ENCODE results near the gene ANKLE2. TPM values are rescaled to one million over a fixed set of nuclear protein-coding genes. Genes with fewer than 3 reads are reported as not detected.
A peak's percentile ranks its signal among the peaks of the same experiment; 100 is the strongest.

ANKLE2 gene
- polyA plus RNA-seq, 1 of the 3 experiments (the other 2 are of a cell fraction) = 55.1 TPM

DNA sequence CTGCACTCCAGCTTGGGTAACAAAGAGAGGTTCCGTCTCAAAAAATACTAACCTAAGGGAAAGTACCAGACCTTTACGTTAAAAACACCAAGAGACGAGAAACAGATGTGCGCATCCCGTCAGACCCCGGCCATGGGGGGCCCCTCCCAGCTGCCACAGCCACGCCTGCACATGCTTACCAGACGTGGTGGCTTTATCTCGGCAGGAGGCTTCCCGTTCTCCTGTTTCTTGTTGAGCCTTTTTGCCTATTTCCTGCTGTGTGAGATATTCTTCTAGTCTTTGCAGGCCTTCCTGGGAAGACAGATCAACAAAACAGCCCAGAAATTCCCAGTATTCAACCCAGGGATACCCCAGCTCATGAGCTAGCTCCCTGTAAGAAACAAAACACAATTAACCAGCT lies 27.4 kb downstream of the ANKLE2 start:
- H3K9ac ChIP-seq = no peak overlapping the region
- H3K4me1 ChIP-seq (ENCODE audit: control insufficient read depth in 1 of 2, insufficient read depth in 2 of 2, low read depth in 1 of 2, low read length in 1 of 2) = peaks cover 0 to 4% of the 10 kb centered on the region in 2 experiments; a peak in 1 of 4 replicates
- H3K4me3 ChIP-seq (ENCODE audit: low read depth in 2 of 2, low read length in 1 of 2) = no peak overlapping the region
- H3K27ac ChIP-seq (ENCODE audit: low read depth in 2 of 2, low read length in 1 of 2) = peak overlapping the region in 1 of 2 experiments; percentile 66; a peak in 2 of 4 replicates
- peaks cover 45 to 60% of the 10 kb centered on the region in 2 experiments for H3K36me3 ChIP-seq (replicated peaks in 1 of 2; ENCODE audit: control insufficient read depth in 1 of 2, insufficient read depth in 2 of 2, low read length in 1 of 2)
- CTCF ChIA-PET = interaction anchor here (0.6 kb wide), 2 partner anchors 18 to 34 kb away, joined by 3 read pairs; no protein-coding TSS in a partner anchor
- no peak for TF ChIP-seq POLR2AphosphoS5 (IDR thresholded peaks at IDR 0.05; ENCODE audit: low read depth, low read length)
- no peaks in the 10 kb centered on the region for H3K9me2 ChIP-seq
- peak; percentile 76 for DNase-seq
- H3F3A ChIP-seq (replicated peaks; ENCODE audit: insufficient read depth) = peaks cover 23% of the 10 kb centered on the region
- no peak overlapping the region for H2AFZ ChIP-seq (ENCODE audit: low read depth)
- WGBS (ENCODE audit: low lambda C conversion rate) = 82% methylated on average over 10 of the region's 10 CpGs
- peaks cover 10% of the 10 kb centered on the region; the same call in 1 of the 2 replicates for H3K79me2 ChIP-seq (ENCODE audit: insufficient read depth)
- no peaks in the 10 kb centered on the region for H3K27me3 ChIP-seq (ENCODE audit: insufficient read depth)
- H3K9me3 ChIP-seq = no peaks in the 10 kb centered on the region
- H4K20me1 ChIP-seq (ENCODE audit: insufficient read depth) = peaks cover 8% of the 10 kb centered on the region; the same call in 1 of the 2 replicates
- POLR2A ChIA-PET = no interaction called here
- no peak overlapping the region for H3K4me2 ChIP-seq

GRCh38 chr12:132731574-132731973 lies 30.1 kb downstream of the ANKLE2 start:
- Histone ChIP-seq H3F3A (replicated peaks; ENCODE audit: insufficient read depth) (peaks cover 19% of the 10 kb centered on the region), H3K27ac (ENCODE audit: low read depth in 2 of 2, low read length in 1 of 2) (no peak overlapping the region), H2AFZ (ENCODE audit: low read depth) (no peak overlapping the region), H3K9ac (no peak overlapping the region), H3K4me1 (ENCODE audit: control insufficient read depth in 1 of 2, insufficient read depth in 2 of 2, low read depth in 1 of 2, low read length in 1 of 2) (peaks cover 0 to 4% of the 10 kb centered on the region in 2 experiments; a peak in 1 of 4 replicates), H3K9me2 (no peaks in the 10 kb centered on the region), H3K9me3 (no peaks in the 10 kb centered on the region), H3K79me2 (ENCODE audit: insufficient read depth) (peaks cover 17% of the 10 kb centered on the region; the same call in 1 of the 2 replicates), H3K36me3 (replicated peaks in 1 of 2; ENCODE audit: control insufficient read depth in 1 of 2, insufficient read depth in 2 of 2, low read length in 1 of 2) (peaks cover 47 to 67% of the 10 kb centered on the region in 2 experiments), H4K20me1 (ENCODE audit: insufficient read depth) (peaks cover 12% of the 10 kb centered on the region; the same call in 1 of the 2 replicates), H3K27me3 (ENCODE audit: insufficient read depth) (no peaks in the 10 kb centered on the region), H3K4me3 (ENCODE audit: low read depth in 2 of 2, low read length in 1 of 2) (no peak overlapping the region), H3K4me2 (no peak overlapping the region)
- ChIA-PET POLR2A (no interaction called here), CTCF (no interaction called here)
- TF ChIP-seq SIN3A (IDR thresholded peaks at IDR 0.05; ENCODE audit: borderline replicate concordance, low read depth, low read length) (no peak), ELF1 (IDR thresholded peaks at IDR 0.05) (no peak), USF2 (IDR thresholded peaks at IDR 0.05; ENCODE audit: borderline replicate concordance, low read depth, low read length) (no peak), CHD2 (IDR thresholded peaks at IDR 0.05; ENCODE audit: low read length, partially characterized antibody) (no peak), TEAD4 (IDR thresholded peaks at IDR 0.05; ENCODE audit: borderline replicate concordance, insufficient read depth) (no peak), ZBTB33 (IDR thresholded peaks at IDR 0.05; ENCODE audit: borderline replicate concordance, low read depth) (no peak), RAD21 (IDR thresholded peaks at IDR 0.05; ENCODE audit: low read length) (no peak), TCF12 (IDR thresholded peaks at IDR 0.05) (no peak), FOXM1 (IDR thresholded peaks at IDR 0.05; ENCODE audit: low read depth) (no peak), NRF1 (IDR thresholded peaks at IDR 0.05; ENCODE audit: low read depth, low read length) (no peak), GABPA (IDR thresholded peaks at IDR 0.05; ENCODE audit: low read depth) (no peak), FOSL2 (IDR thresholded peaks at IDR 0.05; ENCODE audit: borderline replicate concordance, low read depth) (no peak), POLR2AphosphoS5 (IDR thresholded peaks at IDR 0.05; ENCODE audit: low read depth, low read length) (no peak), RFX5 (IDR thresholded peaks at IDR 0.05; ENCODE audit: low read length) (no peak), YY1 (IDR thresholded peaks at IDR 0.05; ENCODE audit: low read depth) (no peak), EZH2phosphoT487 (IDR thresholded peaks at IDR 0.05; ENCODE audit: borderline replicate concordance, low read depth) (no peak), MEF2A (IDR thresholded peaks at IDR 0.05; ENCODE audit: borderline replicate concordance, low read depth) (no peak)
- TF ChIP-seq, protein P1, sequence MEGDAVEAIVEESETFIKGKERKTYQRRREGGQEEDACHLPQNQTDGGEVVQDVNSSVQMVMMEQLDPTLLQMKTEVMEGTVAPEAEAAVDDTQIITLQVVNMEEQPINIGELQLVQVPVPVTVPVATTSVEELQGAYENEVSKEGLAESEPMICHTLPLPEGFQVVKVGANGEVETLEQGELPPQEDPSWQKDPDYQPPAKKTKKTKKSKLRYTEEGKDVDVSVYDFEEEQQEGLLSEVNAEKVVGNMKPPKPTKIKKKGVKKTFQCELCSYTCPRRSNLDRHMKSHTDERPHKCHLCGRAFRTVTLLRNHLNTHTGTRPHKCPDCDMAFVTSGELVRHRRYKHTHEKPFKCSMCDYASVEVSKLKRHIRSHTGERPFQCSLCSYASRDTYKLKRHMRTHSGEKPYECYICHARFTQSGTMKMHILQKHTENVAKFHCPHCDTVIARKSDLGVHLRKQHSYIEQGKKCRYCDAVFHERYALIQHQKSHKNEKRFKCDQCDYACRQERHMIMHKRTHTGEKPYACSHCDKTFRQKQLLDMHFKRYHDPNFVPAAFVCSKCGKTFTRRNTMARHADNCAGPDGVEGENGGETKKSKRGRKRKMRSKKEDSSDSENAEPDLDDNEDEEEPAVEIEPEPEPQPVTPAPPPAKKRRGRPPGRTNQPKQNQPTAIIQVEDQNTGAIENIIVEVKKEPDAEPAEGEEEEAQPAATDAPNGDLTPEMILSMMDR (IDR thresholded peaks at IDR 0.05) = no peak
- TF ChIP-seq, protein P2, sequence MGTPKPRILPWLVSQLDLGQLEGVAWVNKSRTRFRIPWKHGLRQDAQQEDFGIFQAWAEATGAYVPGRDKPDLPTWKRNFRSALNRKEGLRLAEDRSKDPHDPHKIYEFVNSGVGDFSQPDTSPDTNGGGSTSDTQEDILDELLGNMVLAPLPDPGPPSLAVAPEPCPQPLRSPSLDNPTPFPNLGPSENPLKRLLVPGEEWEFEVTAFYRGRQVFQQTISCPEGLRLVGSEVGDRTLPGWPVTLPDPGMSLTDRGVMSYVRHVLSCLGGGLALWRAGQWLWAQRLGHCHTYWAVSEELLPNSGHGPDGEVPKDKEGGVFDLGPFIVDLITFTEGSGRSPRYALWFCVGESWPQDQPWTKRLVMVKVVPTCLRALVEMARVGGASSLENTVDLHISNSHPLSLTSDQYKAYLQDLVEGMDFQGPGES (IDR thresholded peaks at IDR 0.05; ENCODE audit: low read depth, low read length) = no peak
- 92% methylated on average over 17 of the region's 17 CpGs for WGBS (ENCODE audit: low lambda C conversion rate)
- DNase-seq = no peak

Measured in SK-N-SH (cell line).